ENCODE data around the gene F7.

The F7 gene

GRCh38 chr13:113123226-113124201 lies 17.9 kb downstream of the F7 start:
- Histone ChIP-seq H3K36me3 (ENCODE audit: control insufficient read depth, insufficient read depth, low read length) (no peaks in the 10 kb centered on the region), H3K27me3 (replicated peaks; ENCODE audit: control insufficient read depth, insufficient read depth, low read length, poor library complexity, severe bottlenecking) (no peaks in the 10 kb centered on the region), H3K27ac (ENCODE audit: insufficient read depth, low read length, poor library complexity, severe bottlenecking) (no peak overlapping the region), H3K4me3 (ENCODE audit: insufficient read depth, low read depth, low read length, poor library complexity, severe bottlenecking) (no peak overlapping the region), H3K4me1 (ENCODE audit: control insufficient read depth, insufficient read depth, low read length, poor library complexity, severe bottlenecking) (no peaks in the 10 kb centered on the region), H3K9me3 (ENCODE audit: control insufficient read depth, low read length) (no peaks in the 10 kb centered on the region)
- no peak for DNase-seq

- Histone ChIP-seq H3K27me3 (replicated peaks; ENCODE audit: control insufficient read depth, insufficient read depth, low read length, poor library complexity, severe bottlenecking) (no peaks in the 10 kb centered on the region), H3K4me1 (ENCODE audit: control insufficient read depth, insufficient read depth, low read length, poor library complexity, severe bottlenecking) (no peaks in the 10 kb centered on the region), H3K9me3 (ENCODE audit: control insufficient read depth, low read length) (no peaks in the 10 kb centered on the region), H3K27ac (ENCODE audit: insufficient read depth, low read length, poor library complexity, severe bottlenecking) (no peak overlapping the region), H3K4me3 (ENCODE audit: insufficient read depth, low read depth, low read length, poor library complexity, severe bottlenecking) (no peak overlapping the region), H3K36me3 (ENCODE audit: control insufficient read depth, insufficient read depth, low read length) (no peaks in the 10 kb centered on the region)
- no peak for DNase-seq
Measured at GRCh38 chr13:113124211-113124970, 18.8 kb downstream of the F7 start.

- Histone ChIP-seq H3K9me3 (ENCODE audit: control insufficient read depth, low read length) (no peaks in the 10 kb centered on the region), H3K27ac (ENCODE audit: insufficient read depth, low read length, poor library complexity, severe bottlenecking) (no peak overlapping the region), H3K36me3 (ENCODE audit: control insufficient read depth, insufficient read depth, low read length) (no peaks in the 10 kb centered on the region), H3K4me3 (ENCODE audit: insufficient read depth, low read depth, low read length, poor library complexity, severe bottlenecking) (no peak overlapping the region), H3K4me1 (ENCODE audit: control insufficient read depth, insufficient read depth, low read length, poor library complexity, severe bottlenecking) (peaks cover 2% of the 10 kb centered on the region), H3K27me3 (replicated peaks; ENCODE audit: control insufficient read depth, insufficient read depth, low read length, poor library complexity, severe bottlenecking) (no peaks in the 10 kb centered on the region)
- DNase-seq: no peak
Measured at GRCh38 chr13:113125506-113126264, 20.1 kb downstream of the F7 start.

GRCh38 chr13:113126265-113127150 lies 20.9 kb downstream of the F7 start:
- Histone ChIP-seq H3K4me3 (ENCODE audit: insufficient read depth, low read depth, low read length, poor library complexity, severe bottlenecking) (no peak overlapping the region), H3K9me3 (ENCODE audit: control insufficient read depth, low read length) (no peaks in the 10 kb centered on the region), H3K27me3 (replicated peaks; ENCODE audit: control insufficient read depth, insufficient read depth, low read length, poor library complexity, severe bottlenecking) (no peaks in the 10 kb centered on the region), H3K4me1 (ENCODE audit: control insufficient read depth, insufficient read depth, low read length, poor library complexity, severe bottlenecking) (peaks cover 2% of the 10 kb centered on the region), H3K27ac (ENCODE audit: insufficient read depth, low read length, poor library complexity, severe bottlenecking) (no peak overlapping the region), H3K36me3 (ENCODE audit: control insufficient read depth, insufficient read depth, low read length) (no peaks in the 10 kb centered on the region)
- DNase-seq: no peak

- peak overlapping the region; percentile 29 for H3K4me3 ChIP-seq (ENCODE audit: insufficient read depth, low read depth, low read length, poor library complexity, severe bottlenecking)
- no peak overlapping the region for H3K27ac ChIP-seq (ENCODE audit: insufficient read depth, low read length, poor library complexity, severe bottlenecking)
- no peaks in the 10 kb centered on the region for H3K9me3 ChIP-seq (ENCODE audit: control insufficient read depth, low read length)
- H3K27me3 ChIP-seq (replicated peaks; ENCODE audit: control insufficient read depth, insufficient read depth, low read length, poor library complexity, severe bottlenecking): no peaks in the 10 kb centered on the region
- no peaks in the 10 kb centered on the region for H3K36me3 ChIP-seq (ENCODE audit: control insufficient read depth, insufficient read depth, low read length)
- DNase-seq: no peak
- peaks cover 2% of the 10 kb centered on the region for H3K4me1 ChIP-seq (ENCODE audit: control insufficient read depth, insufficient read depth, low read length, poor library complexity, severe bottlenecking)
Measured at GRCh38 chr13:113129480-113129879, 23.9 kb downstream of the F7 start.

- no peaks in the 10 kb centered on the region for H3K27me3 ChIP-seq (replicated peaks; ENCODE audit: control insufficient read depth, insufficient read depth, low read length, poor library complexity, severe bottlenecking)
- peaks cover 2% of the 10 kb centered on the region for H3K4me1 ChIP-seq (ENCODE audit: control insufficient read depth, insufficient read depth, low read length, poor library complexity, severe bottlenecking)
- no peak for DNase-seq
- no peak overlapping the region for H3K27ac ChIP-seq (ENCODE audit: insufficient read depth, low read length, poor library complexity, severe bottlenecking)
- no peaks in the 10 kb centered on the region for H3K9me3 ChIP-seq (ENCODE audit: control insufficient read depth, low read length)
- peak overlapping the region; percentile 29 for H3K4me3 ChIP-seq (ENCODE audit: insufficient read depth, low read depth, low read length, poor library complexity, severe bottlenecking)
- H3K36me3 ChIP-seq (ENCODE audit: control insufficient read depth, insufficient read depth, low read length): no peaks in the 10 kb centered on the region
Measured at GRCh38 chr13:113129921-113130750, 24.5 kb downstream of the F7 start.

- Histone ChIP-seq H3K36me3 (ENCODE audit: control insufficient read depth, insufficient read depth, low read length) (no peaks in the 10 kb centered on the region), H3K27me3 (replicated peaks; ENCODE audit: control insufficient read depth, insufficient read depth, low read length, poor library complexity, severe bottlenecking) (no peaks in the 10 kb centered on the region), H3K27ac (ENCODE audit: insufficient read depth, low read length, poor library complexity, severe bottlenecking) (no peak overlapping the region), H3K4me3 (ENCODE audit: insufficient read depth, low read depth, low read length, poor library complexity, severe bottlenecking) (no peak overlapping the region), H3K9me3 (ENCODE audit: control insufficient read depth, low read length) (no peaks in the 10 kb centered on the region), H3K4me1 (ENCODE audit: control insufficient read depth, insufficient read depth, low read length, poor library complexity, severe bottlenecking) (no peaks in the 10 kb centered on the region)
- DNase-seq: no peak
Measured at GRCh38 chr13:113135281-113135760, 29.7 kb downstream of the F7 start.

GRCh38 chr13:113137691-113138298 lies 32.2 kb downstream of the F7 start:
- Histone ChIP-seq H3K27me3 (replicated peaks; ENCODE audit: control insufficient read depth, insufficient read depth, low read length, poor library complexity, severe bottlenecking) (no peaks in the 10 kb centered on the region), H3K4me1 (ENCODE audit: control insufficient read depth, insufficient read depth, low read length, poor library complexity, severe bottlenecking) (no peaks in the 10 kb centered on the region), H3K4me3 (ENCODE audit: insufficient read depth, low read depth, low read length, poor library complexity, severe bottlenecking) (no peak overlapping the region), H3K27ac (ENCODE audit: insufficient read depth, low read length, poor library complexity, severe bottlenecking) (no peak overlapping the region), H3K9me3 (ENCODE audit: control insufficient read depth, low read length) (no peaks in the 10 kb centered on the region), H3K36me3 (ENCODE audit: control insufficient read depth, insufficient read depth, low read length) (no peaks in the 10 kb centered on the region)
- DNase-seq: no peak
